Astrocyte of the spinal cord (primary cell): Measurements from ENCODE around the gene CABLES2.

Source experiments
- DNase-seq: peaks from one replicate; pipeline ENCODE4 v3.0.0; 2011; ENCODE audit warnings: low read depth, low spot score
- H3K4me3 ChIP-seq: 2 replicates; pipeline ENCODE4 v1.5.1; 2011; ENCODE audit warnings: low read depth, mild to moderate bottlenecking, low read length, moderate library complexity
- CTCF ChIP-seq: IDR thresholded peaks from 2 replicates; pipeline ENCODE4 v1.5.1; 2012; ENCODE audit warnings: low read depth, mild to moderate bottlenecking, low read length, inconsistent platforms
- in situ Hi-C: cut with HindIII; loops from 2 replicates; pipeline ENCODE4 v1.10.0; 2017; ENCODE audit warnings: low sequenced_read_pairs

The CABLES2 gene

GRCh38 chr20:62365814-62366369, 41.2 kb downstream of the CABLES2 start:
- DNase-seq = no peak
- no peak for TF ChIP-seq CTCF
- in situ Hi-C loops = no loop called here
- H3K4me3 ChIP-seq = peak overlapping the region; percentile 58

- TF ChIP-seq CTCF = no peak
- in situ Hi-C loops = no loop called here
- no peak for DNase-seq
- peak overlapping the region; percentile 58 for H3K4me3 ChIP-seq
Observed at GRCh38 chr20:62364911-62365736, 42.0 kb downstream of the CABLES2 start.

- no peak for DNase-seq
- no peak overlapping the region for H3K4me3 ChIP-seq
- no peak for TF ChIP-seq CTCF
Observed at GRCh38 chr20:62363920-62364851, 42.9 kb downstream of the CABLES2 start.

GRCh38 chr20:62362991-62363919, 43.8 kb downstream of the CABLES2 start:
- DNase-seq = no peak
- in situ Hi-C loops = no loop called here
- H3K4me3 ChIP-seq = no peak overlapping the region
- peak; percentile 19 for TF ChIP-seq CTCF

More at GRCh38 chr20:62363920-62364851, 42.9 kb downstream of the CABLES2 start:
- in situ Hi-C loops = no loop called here

- TF ChIP-seq CTCF = no peak
- no peak for DNase-seq
- in situ Hi-C loops = no loop called here
- H3K4me3 ChIP-seq = no peak overlapping the region
Observed at GRCh38 chr20:62362590-62362940, 44.5 kb downstream of the CABLES2 start.
